Thoracic aorta endothelial cell (primary cell): ENCODE data around the gene TMEM52B. TPM values are rescaled to one million over a fixed set of nuclear protein-coding genes. Genes with fewer than 3 reads are reported as not detected.

ENCODE experiments used
- total RNA-seq: library from RNA; depleted of rRNA; stranded (reverse); fragments of >200 nt; gene quantifications from 2 replicates; pipeline ENCODE4 v1.2.3, GENCODE V29; 2012

TMEM52B gene
- total RNA-seq: not detected in 2 replicates

DNA sequence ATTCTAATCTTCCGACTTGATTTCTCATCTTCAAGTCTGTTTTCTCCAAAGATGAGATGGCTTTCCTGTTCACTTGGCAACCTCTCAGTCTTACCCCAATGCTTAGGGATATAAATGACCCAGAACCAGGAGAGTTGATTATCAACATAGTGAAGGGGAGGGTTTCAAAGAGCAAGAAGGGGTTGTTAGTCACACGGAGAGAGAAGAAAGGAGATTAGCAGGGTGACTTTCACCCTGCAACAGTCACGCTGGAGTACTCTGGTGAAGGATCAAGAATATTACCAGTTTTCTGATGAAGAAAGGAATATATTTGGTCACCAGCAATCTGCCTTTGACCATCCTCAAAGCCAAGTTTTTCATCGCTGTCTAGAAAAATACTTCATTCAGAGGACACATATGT is at the start of gene TMEM52B:
Gene TMEM52B, plus strand, starts transcription at position 212 of the 400 bp plus-strand sequence. CDS start 543 bp downstream, outside the sequence.

GRCh38 chr12:10130042-10130441 is 48.8 kb upstream of the TMEM52B start, which contains the start of gene CLEC7A:
TSS of gene CLEC7A (minus strand) at chr12:10130199. CDS start at chr12:10130082, 117 bp downstream.

DNA sequence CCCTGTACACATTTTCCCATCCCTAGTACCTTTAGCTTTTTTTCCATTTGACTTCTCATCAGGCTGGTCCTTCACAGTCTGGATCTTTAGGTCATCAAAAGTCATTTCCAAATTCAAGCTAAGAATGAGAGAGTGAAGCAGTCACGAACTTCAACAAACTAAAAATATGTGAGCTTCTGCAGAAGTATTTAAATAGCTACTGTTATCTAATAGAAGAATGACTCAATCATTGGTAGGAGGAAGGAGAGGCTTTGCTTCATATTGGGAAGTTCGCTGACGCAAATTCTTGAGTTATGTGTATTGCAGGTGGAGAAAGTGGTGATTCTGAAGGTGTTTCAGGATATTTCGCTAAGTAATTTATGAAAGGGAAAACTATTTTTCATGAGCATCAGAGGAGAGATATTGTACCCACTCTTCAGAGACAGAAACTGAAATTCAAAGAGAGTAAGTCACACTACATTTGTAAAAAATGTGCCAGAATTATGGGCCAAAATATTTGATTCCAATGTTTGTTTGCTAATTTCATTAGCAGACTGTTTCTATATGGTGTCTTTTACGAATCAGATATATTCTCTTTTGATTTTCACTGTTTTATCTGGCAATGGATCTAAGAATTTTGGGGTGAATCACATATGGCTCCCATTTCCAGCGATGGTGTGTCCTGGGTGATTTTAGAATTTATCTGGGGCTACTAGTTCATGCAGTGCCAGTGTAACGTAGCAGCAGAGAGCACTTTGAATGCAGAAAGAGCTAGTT is 6.7 kb upstream of the TMEM52B start, which contains the start of gene OLR1:
Gene OLR1, minus strand, starts transcription at position 160 of the 756 bp plus-strand sequence. Its CDS starts 55 bp downstream, at position 105.

DNA sequence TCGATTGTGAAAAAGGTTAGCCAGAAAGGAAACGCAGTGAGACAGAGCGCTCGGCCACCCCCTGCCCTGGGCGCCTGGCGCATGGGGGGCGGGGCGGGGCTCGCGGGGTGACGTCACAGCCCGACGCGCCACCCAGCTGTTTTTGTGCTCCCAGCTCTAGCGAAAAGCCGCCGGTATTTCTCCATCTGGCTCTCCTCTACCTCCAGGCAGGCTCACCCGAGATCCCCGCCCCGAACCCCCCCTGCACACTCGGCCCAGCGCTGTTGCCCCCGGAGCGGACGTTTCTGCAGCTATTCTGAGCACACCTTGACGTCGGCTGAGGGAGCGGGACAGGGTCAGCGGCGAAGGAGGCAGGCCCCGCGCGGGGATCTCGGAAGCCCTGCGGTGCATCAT is 33.9 kb downstream of the TMEM52B start, which contains the start of gene GABARAPL1:
Gene GABARAPL1, plus strand, starts transcription at position 139 of the 393 bp plus-strand sequence. Its CDS starts 253 bp downstream, at position 392.

Other genes starting within 250 kb of the TMEM52B start
- not detected in 2 replicates for gene CLEC2A, start 246.7 kb upstream of the TMEM52B start, total RNA-seq
- gene CLEC12A, start 207.6 kb upstream of the TMEM52B start, total RNA-seq: not detected in 2 replicates
- gene CLEC1B, start 179.9 kb upstream of the TMEM52B start, total RNA-seq: not detected in 2 replicates
- gene CLEC12B, start 168.4 kb upstream of the TMEM52B start, total RNA-seq: 0.29 and 0.66 TPM in 2 replicates
- not detected in 2 replicates for gene CLEC9A, start 148.3 kb upstream of the TMEM52B start, total RNA-seq
- gene CLEC1A, start 80.0 kb upstream of the TMEM52B start, total RNA-seq: 10.6 and 47.8 TPM in 2 replicates
- gene CLEC7A, start 48.8 kb upstream of the TMEM52B start, total RNA-seq: not detected in 2 replicates
- gene OLR1, start 6.9 kb upstream of the TMEM52B start, total RNA-seq: not detected in 2 replicates
- gene GABARAPL1, start 33.8 kb downstream of the TMEM52B start, total RNA-seq: 34.5 and 43.0 TPM in 2 replicates
- gene KLRD1, start 128.8 kb downstream of the TMEM52B start, total RNA-seq: 0.07 and 0.27 TPM in 2 replicates
- not detected in 2 replicates for gene KLRK1, start 211.0 kb downstream of the TMEM52B start, total RNA-seq
- not detected in 2 replicates for gene KLRC4, start 230.7 kb downstream of the TMEM52B start, total RNA-seq
- gene KLRC3, start 241.6 kb downstream of the TMEM52B start, total RNA-seq: 0.13 TPM in 1 of 2 replicates, not detected in the other